ENCODE data around the gene CES1. TPM values are rescaled to one million over a fixed set of nuclear protein-coding genes. Genes with fewer than 3 reads are reported as not detected.
A peak's percentile ranks its signal among the peaks of the same experiment; 100 is the strongest.
"Not testable (repeated sequence)": the region's sequence is repeated elsewhere in the genome, so short reads cannot be mapped to it uniquely, and the experiment has no call there.

CES1 gene
- total RNA-seq: not detected

- ATAC-seq: no peak
- Mint-ChIP-seq H3K27ac (no peak within 1 kb of the TSS), H3K9me3 (no peaks in the 10 kb centered on the region), H3K36me3 (no peaks in the 10 kb centered on the region)
- no peak for DNase-seq (ENCODE audit: low spot score in 2 of 2)
Observed at GRCh38 chr16:55832773-55833691, at the start of gene CES1. Gene CES1, minus strand, starts transcription at chr16:55833096. Its CDS starts 41 bp downstream, at chr16:55833055.

GRCh38 chr16:55876854-55877253 is 44.0 kb upstream of the CES1 start:
- ATAC-seq (no peak), DNase-seq (ENCODE audit: low spot score in 2 of 2) (no peak)
- peaks cover 0 to 6% of the 10 kb centered on the region in 2 donors for H3K9me3 Mint-ChIP-seq
- no peaks in the 10 kb centered on the region for H3K36me3 Mint-ChIP-seq
- H3K27ac Mint-ChIP-seq: no peak overlapping the region

GRCh38 chr16:55875273-55875672 is 42.4 kb upstream of the CES1 start, which contains the start of gene CES5A:
Gene CES5A, minus strand, starts transcription at chr16:55875373. Its CDS starts 152 bp downstream, at chr16:55875221.
- H3K27ac Mint-ChIP-seq: no peak within 1 kb of the TSS
- H3K36me3 Mint-ChIP-seq: no peaks in the 10 kb centered on the region
- ATAC-seq: no peak
- no peak for DNase-seq (ENCODE audit: low spot score in 2 of 2)
- H3K9me3 Mint-ChIP-seq: peaks cover 0 to 6% of the 10 kb centered on the region in 2 donors

- no peaks in the 10 kb centered on the region for H3K9me3 Mint-ChIP-seq
- no peak overlapping the region for H3K27ac Mint-ChIP-seq
- DNase-seq (ENCODE audit: low spot score in 2 of 2): no peak
- no peak for ATAC-seq
- H3K36me3 Mint-ChIP-seq: no peaks in the 10 kb centered on the region
Observed at GRCh38 chr16:55873122-55873521, 40.2 kb upstream of the CES1 start.

GRCh38 chr16:55872130-55872529 is 39.2 kb upstream of the CES1 start:
- no peak for DNase-seq (ENCODE audit: low spot score in 2 of 2)
- no peak overlapping the region for H3K27ac Mint-ChIP-seq
- no peaks in the 10 kb centered on the region for H3K36me3 Mint-ChIP-seq
- no peaks in the 10 kb centered on the region for H3K9me3 Mint-ChIP-seq
- no peak for ATAC-seq

- no peaks in the 10 kb centered on the region for H3K9me3 Mint-ChIP-seq
- no peaks in the 10 kb centered on the region for H3K36me3 Mint-ChIP-seq
- DNase-seq (ENCODE audit: low spot score in 2 of 2) (no peak), ATAC-seq (no peak)
- H3K27ac Mint-ChIP-seq: no peak overlapping the region
Observed at GRCh38 chr16:55871411-55872038, 38.6 kb upstream of the CES1 start.

- ATAC-seq: no peak
- H3K36me3 Mint-ChIP-seq: no peaks in the 10 kb centered on the region
Observed at GRCh38 chr16:55868980-55869379, 36.1 kb upstream of the CES1 start.

GRCh38 chr16:55868137-55868536 is 35.2 kb upstream of the CES1 start:
- no peak overlapping the region for H3K27ac Mint-ChIP-seq
- H3K9me3 Mint-ChIP-seq: no peaks in the 10 kb centered on the region
- ATAC-seq (no peak), DNase-seq (ENCODE audit: low spot score in 2 of 2) (no peak)
- H3K36me3 Mint-ChIP-seq: no peaks in the 10 kb centered on the region

More at GRCh38 chr16:55868980-55869379, 36.1 kb upstream of the CES1 start:
- DNase-seq (ENCODE audit: low spot score in 2 of 2): no peak
- H3K27ac Mint-ChIP-seq: no peak overlapping the region
- H3K9me3 Mint-ChIP-seq: no peaks in the 10 kb centered on the region

GRCh38 chr16:55861288-55861687 is 28.4 kb upstream of the CES1 start:
- DNase-seq (ENCODE audit: low spot score in 2 of 2): no peak
- no peak for ATAC-seq
- no peaks in the 10 kb centered on the region for H3K36me3 Mint-ChIP-seq
- no peaks in the 10 kb centered on the region for H3K9me3 Mint-ChIP-seq
- H3K27ac Mint-ChIP-seq: no peak overlapping the region

- ATAC-seq; H3K36me3 Mint-ChIP-seq; DNase-seq (ENCODE audit: low spot score in 2 of 2); H3K27ac Mint-ChIP-seq; H3K9me3 Mint-ChIP-seq: not testable (repeated sequence)
Observed at GRCh38 chr16:55857650-55858049, 24.8 kb upstream of the CES1 start.

GRCh38 chr16:55856950-55857349 is 24.1 kb upstream of the CES1 start:
- ATAC-seq: no peak
- Mint-ChIP-seq H3K36me3 (no peaks in the 10 kb centered on the region), H3K9me3 (no peaks in the 10 kb centered on the region), H3K27ac (no peak overlapping the region)
- DNase-seq (ENCODE audit: low spot score in 2 of 2): no peak

GRCh38 chr16:55853114-55853513 is 20.2 kb upstream of the CES1 start:
- no peak overlapping the region for H3K27ac Mint-ChIP-seq
- ATAC-seq: no peak
- no peak for DNase-seq (ENCODE audit: low spot score in 2 of 2)
- no peaks in the 10 kb centered on the region for H3K9me3 Mint-ChIP-seq
- no peaks in the 10 kb centered on the region for H3K36me3 Mint-ChIP-seq

- no peaks in the 10 kb centered on the region for H3K36me3 Mint-ChIP-seq
- DNase-seq (ENCODE audit: low spot score in 2 of 2): no peak
Observed at GRCh38 chr16:55849536-55849935, 16.6 kb upstream of the CES1 start.

GRCh38 chr16:55846598-55847346 is 13.9 kb upstream of the CES1 start:
- Mint-ChIP-seq H3K36me3 (no peaks in the 10 kb centered on the region), H3K27ac (no peak overlapping the region), H3K9me3 (no peaks in the 10 kb centered on the region)
- DNase-seq (ENCODE audit: low spot score in 2 of 2) (no peak), ATAC-seq (no peak)

More at GRCh38 chr16:55849536-55849935, 16.6 kb upstream of the CES1 start:
- no peaks in the 10 kb centered on the region for H3K9me3 Mint-ChIP-seq
- H3K27ac Mint-ChIP-seq: no peak overlapping the region
- no peak for ATAC-seq

GRCh38 chr16:55843105-55843395 is 10.2 kb upstream of the CES1 start:
- Mint-ChIP-seq H3K27ac (no peak overlapping the region), H3K36me3 (no peaks in the 10 kb centered on the region), H3K9me3 (no peaks in the 10 kb centered on the region)
- ATAC-seq (no peak), DNase-seq (ENCODE audit: low spot score in 2 of 2) (no peak)

GRCh38 chr16:55842369-55843104 is 9.6 kb upstream of the CES1 start:
- ATAC-seq: peak in 1 of 2 donors; percentile 46
- DNase-seq (ENCODE audit: low spot score in 2 of 2): peak in 1 of 2 donors; percentile 17
- H3K36me3 Mint-ChIP-seq: no peaks in the 10 kb centered on the region
- no peak overlapping the region for H3K27ac Mint-ChIP-seq
- no peaks in the 10 kb centered on the region for H3K9me3 Mint-ChIP-seq
